Activated CD4-positive, CD25-positive, alpha-beta regulatory T cell (primary cell): ENCODE measurements around the gene TASP1.

Experiments used
- DNase-seq, 4 experiments: peaks; one replicate each; lab custom pipeline; 2025; lab: John Stamatoyannopoulos, UW

TASP1 gene

GRCh38 chr20:13567663-13568062 is 71.1 kb downstream of the TASP1 start:
- no peak for DNase-seq

- no peak for DNase-seq
Observed at GRCh38 chr20:13563854-13564253, 74.9 kb downstream of the TASP1 start.

- no peak for DNase-seq
Observed at GRCh38 chr20:13554706-13555105, 84.0 kb downstream of the TASP1 start.

- no peak for DNase-seq
Observed at GRCh38 chr20:13554076-13554475, 84.7 kb downstream of the TASP1 start.

- no peak for DNase-seq
Observed at GRCh38 chr20:13552061-13552460, 86.7 kb downstream of the TASP1 start.

GRCh38 chr20:13549451-13549850 is 89.3 kb downstream of the TASP1 start:
- no peak for DNase-seq

- peak; percentile 26 to 58 (median 32) for DNase-seq
Observed at GRCh38 chr20:13546497-13547131, 92.1 kb downstream of the TASP1 start.

- DNase-seq: no peak
Observed at GRCh38 chr20:13545790-13546189, 92.9 kb downstream of the TASP1 start.

GRCh38 chr20:13543783-13544182 is 94.9 kb downstream of the TASP1 start:
- no peak for DNase-seq

GRCh38 chr20:13535627-13536026 is 103.1 kb downstream of the TASP1 start:
- no peak for DNase-seq

- no peak for DNase-seq
Observed at GRCh38 chr20:13533946-13534345, 104.8 kb downstream of the TASP1 start.

GRCh38 chr20:13530146-13530545 is 108.6 kb downstream of the TASP1 start:
- no peak for DNase-seq

- no peak for DNase-seq
Observed at GRCh38 chr20:13526551-13526950, 112.2 kb downstream of the TASP1 start.

- no peak for DNase-seq
Observed at GRCh38 chr20:13525225-13525940, 113.3 kb downstream of the TASP1 start.

- DNase-seq: no peak
Observed at GRCh38 chr20:13524339-13524738, 114.4 kb downstream of the TASP1 start.

GRCh38 chr20:13517831-13518230 is 120.9 kb downstream of the TASP1 start:
- DNase-seq: no peak

GRCh38 chr20:13515796-13516558 is 122.8 kb downstream of the TASP1 start:
- no peak for DNase-seq

- no peak for DNase-seq
Observed at GRCh38 chr20:13515291-13515690, 123.4 kb downstream of the TASP1 start.

GRCh38 chr20:13510837-13511488 is 127.8 kb downstream of the TASP1 start:
- no peak for DNase-seq

- DNase-seq: no peak
Observed at GRCh38 chr20:13507646-13508045, 131.1 kb downstream of the TASP1 start.

GRCh38 chr20:13501500-13501899 is 137.2 kb downstream of the TASP1 start:
- DNase-seq: no peak

- DNase-seq: no peak
Observed at GRCh38 chr20:13494019-13494418, 144.7 kb downstream of the TASP1 start.

GRCh38 chr20:13493143-13493542 is 145.6 kb downstream of the TASP1 start:
- DNase-seq: no peak
